ENCODE measurements around the gene CEP112. TPM values are rescaled to one million over a fixed set of nuclear protein-coding genes. Genes with fewer than 3 reads are reported as not detected.

The CEP112 gene
- total and polyA plus RNA-seq, 9 of the 15 experiments (the other 6 are each of a cell fraction or from before 2014, with no cell fraction given): 0.84 TPM; not detected in 8

GRCh38 chr17:66211047-66211810 is 19.3 kb upstream of the CEP112 start (continued):
- TF ChIP-seq ZNF318 (IDR thresholded peaks at IDR 0.05; ENCODE audit: borderline replicate concordance in 1 of 2, low read depth in 1 of 2) (no peak), SETDB1 (IDR thresholded peaks at IDR 0.05; ENCODE audit: low read length) (no peak), PTTG1 (tag; IDR thresholded peaks at IDR 0.05; ENCODE audit: low read depth) (no peak), CC2D1A (IDR thresholded peaks at IDR 0.05) (no peak), REST (IDR thresholded peaks at IDR 0.05; ENCODE audit: borderline replicate concordance) (no peak), REST (CRISPR knock-in tag; IDR thresholded peaks at IDR 0.05; ENCODE audit: low read depth) (no peak), CHCHD3 (CRISPR knock-in tag; IDR thresholded peaks at IDR 0.05) (no peak)
